Activated CD4-positive, alpha-beta T cell treated with anti-CD3 and anti-CD28 coated beads, Interleukin-2, amount 50 U/mL, for 48 hours (primary cell): ENCODE data around the gene ZNF568.

Source experiments
- DNase-seq, 2 experiments: peaks; one replicate each; pipeline ENCODE4 v3.0.0-alpha.2; 2020

The ZNF568 gene

GRCh38 chr19:37007587-37008220 lies 91.6 kb downstream of the ZNF568 start:
- DNase-seq, result peak; percentile 30 to 38

GRCh38 chr19:37009871-37010270 lies 93.7 kb downstream of the ZNF568 start:
- DNase-seq, result no peak

- no peak for DNase-seq
Observed at GRCh38 chr19:37012093-37012745, 96.1 kb downstream of the ZNF568 start.

- no peak for DNase-seq
Observed at GRCh38 chr19:37014456-37014855, 98.3 kb downstream of the ZNF568 start.

GRCh38 chr19:37045140-37045539 lies 129.0 kb downstream of the ZNF568 start:
- no peak for DNase-seq
